Stimulated activated CD8-positive, alpha-beta memory T cell treated with anti-CD3 and anti-CD28 coated beads, Interleukin-15, amount 100 ng/mL, for 1 hour (primary cell): ENCODE results near the gene TIMM10.
"Not testable (repeated sequence)": the region's sequence is repeated elsewhere in the genome, so short reads cannot be mapped to it uniquely, and the experiment has no call there.

Experiments used
- DNase-seq: peaks from one replicate; pipeline ENCODE4 v3.0.0-alpha.2; 2020; ENCODE audit warnings: low read depth

Gene TIMM10

DNA sequence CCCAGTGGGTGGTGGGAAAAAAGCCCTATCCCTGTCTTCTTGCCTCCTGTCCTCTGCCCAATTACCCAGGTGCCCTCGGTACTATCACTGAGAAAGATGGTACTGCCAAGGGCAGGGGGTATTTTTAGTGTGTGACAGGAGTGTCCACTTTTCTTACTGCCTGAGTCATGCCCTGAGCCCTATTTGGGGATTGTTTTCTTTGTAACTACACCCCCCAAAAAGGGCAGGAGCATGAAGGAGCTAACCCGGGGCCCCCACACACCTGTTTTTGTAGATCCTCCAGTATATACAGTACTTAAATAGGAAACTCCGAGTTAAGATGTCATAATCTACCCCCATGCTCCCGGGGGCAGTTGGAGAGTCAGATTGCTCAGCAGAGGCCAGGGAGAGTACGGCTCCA is 10.6 kb upstream of the TIMM10 start:
- no peak for DNase-seq

DNA sequence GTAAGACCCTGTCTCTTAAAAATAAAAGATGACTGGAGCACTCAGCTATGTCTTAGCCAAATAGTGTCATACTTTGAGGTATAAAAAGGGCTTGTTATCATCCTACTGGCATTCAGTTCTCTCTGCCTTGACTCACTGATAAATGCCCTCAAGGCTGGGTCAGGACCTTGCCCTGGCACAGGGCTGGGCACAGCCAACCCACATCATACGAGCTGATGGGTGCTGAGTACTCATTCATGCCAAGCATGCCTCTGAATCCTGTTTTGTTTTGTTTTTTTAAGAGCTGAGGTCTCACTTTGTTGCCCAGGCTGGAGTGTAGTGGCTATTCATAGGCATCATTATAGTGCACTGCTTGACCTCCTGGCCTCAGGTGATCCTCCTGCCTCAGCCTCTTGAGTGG is 8.8 kb upstream of the TIMM10 start:
- no peak for DNase-seq

DNA sequence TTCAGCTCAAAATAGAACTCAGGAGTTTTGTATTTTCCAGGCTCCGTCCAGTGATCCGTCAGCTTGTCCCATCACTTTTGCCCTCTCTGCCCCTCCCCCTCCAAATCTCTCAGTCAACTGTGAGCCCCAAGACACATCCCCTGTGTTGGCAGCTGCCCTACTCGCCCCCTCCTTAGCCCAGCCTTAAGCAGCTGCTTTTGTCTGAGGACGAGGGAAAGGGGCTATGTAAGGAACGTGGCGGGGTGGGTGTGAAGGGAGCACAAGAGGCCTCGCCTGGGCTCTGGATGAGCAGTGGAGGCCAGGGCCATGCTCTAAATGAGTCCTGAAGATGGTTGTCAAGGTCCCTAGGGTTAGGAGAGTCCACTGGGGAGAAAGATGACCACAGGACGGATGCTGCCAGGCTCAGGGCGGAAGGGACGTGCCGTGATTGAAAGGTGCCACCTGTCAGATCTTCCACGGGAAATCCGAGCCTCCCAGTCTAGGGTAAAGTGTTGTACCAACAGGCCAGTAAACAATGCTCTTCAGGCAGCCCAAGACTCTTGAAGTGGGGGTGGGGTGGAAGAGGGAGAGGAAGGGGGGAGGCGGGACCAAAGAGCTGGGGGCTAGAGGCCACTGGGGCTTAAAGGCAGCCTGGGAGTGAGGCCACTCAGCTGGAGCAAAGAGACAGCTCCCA is 6.5 kb upstream of the TIMM10 start, which contains the start of gene SMTNL1:
TSS of gene SMTNL1 (plus strand) at position 649 of the 673 bp plus-strand sequence. CDS start 5,048 bp downstream, outside the sequence.
- no peak for DNase-seq

DNA sequence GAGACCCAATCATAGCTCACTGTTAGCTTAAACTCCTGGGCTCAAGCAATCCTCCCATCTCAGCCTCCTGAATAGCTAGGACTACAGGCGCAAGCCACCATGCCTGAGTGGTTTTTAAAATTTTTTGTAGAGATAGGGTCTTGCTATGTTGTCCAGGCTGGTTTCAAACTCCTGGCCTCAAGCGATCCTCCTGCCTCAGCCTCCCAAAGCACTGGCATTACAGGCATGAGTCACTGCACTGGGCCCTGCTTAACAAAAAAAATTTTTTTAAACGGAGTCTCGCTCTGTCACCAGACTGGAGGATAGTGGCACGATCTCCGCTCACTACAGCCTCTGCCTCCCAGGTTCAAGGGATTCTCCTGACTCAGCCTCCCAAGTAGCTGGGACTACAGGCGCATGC is 3.9 kb upstream of the TIMM10 start:
- not testable (repeated sequence) for DNase-seq

DNA sequence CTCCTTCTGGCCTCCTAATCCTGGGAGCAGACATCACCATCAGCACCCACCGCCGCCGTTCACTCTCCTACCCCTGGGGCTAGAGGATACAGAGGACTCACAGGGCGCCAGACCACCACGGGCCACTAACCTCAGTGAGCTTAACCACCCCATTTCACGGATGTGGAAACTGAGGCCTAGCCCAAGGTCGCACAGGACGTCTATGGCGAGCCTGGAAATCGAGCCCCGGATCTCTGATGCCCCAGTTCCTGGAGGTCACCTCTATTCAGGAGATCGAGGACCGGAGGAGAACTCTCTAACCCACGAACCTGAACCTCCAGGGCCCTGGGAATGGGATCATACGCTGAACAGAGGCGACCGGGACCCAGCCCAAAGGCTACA is 349 bp downstream of the TIMM10 start:
- DNase-seq: no peak

GRCh38 chr11:57529012-57529411 is 1.5 kb downstream of the TIMM10 start:
- DNase-seq: no peak

GRCh38 chr11:57527056-57527631 is 3.4 kb downstream of the TIMM10 start:
- DNase-seq: peak; percentile 69

GRCh38 chr11:57523419-57523818 is 7.1 kb downstream of the TIMM10 start:
- DNase-seq: no peak

- DNase-seq: no peak
These were observed 9.4 kb downstream of the TIMM10 start for GRCh38 chr11:57521116-57521515.

- no peak for DNase-seq
These were observed 14.5 kb downstream of the TIMM10 start for GRCh38 chr11:57516061-57516443.

GRCh38 chr11:57515332-57516060 is 15.1 kb downstream of the TIMM10 start, which contains the start of gene SLC43A1:
SLC43A1 (minus strand) TSS chr11:57515702; CDS start chr11:57514111, 1,591 bp downstream.
- no peak for DNase-seq

DNA sequence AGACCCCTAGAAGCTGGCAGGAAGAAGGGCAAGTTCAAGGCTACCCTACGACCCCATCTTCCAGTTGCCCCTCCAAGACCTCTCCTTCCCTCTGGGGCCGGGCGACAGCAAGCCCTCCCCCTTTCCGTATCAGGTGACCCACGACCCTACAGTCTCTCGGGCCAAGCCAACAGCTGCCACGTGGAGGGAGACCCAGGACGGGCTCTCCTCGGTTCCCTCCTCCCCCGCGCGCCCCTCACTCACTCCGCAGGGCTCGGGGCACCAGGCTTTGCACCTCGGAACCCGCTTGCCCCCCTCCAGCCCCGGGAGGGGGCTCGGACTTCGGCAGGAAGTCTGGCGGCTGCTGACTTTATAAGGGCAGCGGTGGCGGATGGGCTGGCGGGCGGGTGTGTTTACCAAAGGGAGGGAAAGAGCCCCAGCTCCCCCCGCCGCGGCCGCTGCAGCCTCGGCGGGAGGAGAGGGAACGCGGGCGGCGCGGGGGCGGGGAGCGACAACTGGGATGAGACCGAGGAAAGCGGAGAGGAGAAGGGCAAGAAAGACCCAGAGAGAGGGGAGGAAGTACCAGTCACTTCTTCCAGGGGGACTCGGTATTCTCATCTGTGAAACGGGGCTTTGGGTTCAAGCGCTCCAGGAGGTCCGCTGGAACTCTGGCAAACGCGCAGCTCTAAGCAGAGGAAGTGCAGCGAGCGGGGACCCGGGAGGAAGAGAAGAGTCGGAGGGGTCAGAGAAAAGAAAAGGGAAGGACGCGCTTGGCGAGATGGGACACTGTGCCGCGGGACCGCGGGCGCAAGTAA is 15.8 kb downstream of the TIMM10 start:
- no peak for DNase-seq

DNA sequence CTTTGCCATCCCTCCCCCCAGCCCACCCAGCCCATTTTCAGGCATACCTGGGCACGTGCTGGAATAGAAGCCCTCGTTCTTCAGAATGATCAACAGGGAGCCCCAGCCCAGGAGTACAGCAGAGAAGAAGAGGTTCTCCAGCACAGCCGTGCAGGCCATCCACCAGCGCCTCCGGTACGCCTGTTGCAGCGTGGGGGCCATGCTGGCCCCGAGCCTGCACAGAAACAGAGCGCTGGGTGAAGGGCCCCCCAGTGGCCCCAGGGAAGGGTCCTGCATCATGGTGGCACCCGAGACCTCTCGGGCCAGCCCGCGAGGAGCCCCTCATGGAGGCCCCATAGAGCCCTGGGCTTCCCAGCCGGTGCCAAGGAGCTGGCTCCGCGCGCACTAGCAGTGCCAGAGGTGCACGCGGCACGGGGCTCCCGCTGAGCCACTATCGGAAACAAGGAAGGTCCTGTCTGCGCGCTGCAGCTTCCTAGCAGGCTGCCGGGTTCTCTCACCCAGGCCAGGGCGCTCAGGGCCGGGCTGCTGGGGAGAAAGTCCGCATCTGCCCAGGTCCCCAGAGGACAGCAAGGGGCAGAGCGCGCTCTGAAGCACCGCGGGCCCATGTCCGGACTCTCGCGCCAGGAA is 16.5 kb downstream of the TIMM10 start:
- no peak for DNase-seq

DNA sequence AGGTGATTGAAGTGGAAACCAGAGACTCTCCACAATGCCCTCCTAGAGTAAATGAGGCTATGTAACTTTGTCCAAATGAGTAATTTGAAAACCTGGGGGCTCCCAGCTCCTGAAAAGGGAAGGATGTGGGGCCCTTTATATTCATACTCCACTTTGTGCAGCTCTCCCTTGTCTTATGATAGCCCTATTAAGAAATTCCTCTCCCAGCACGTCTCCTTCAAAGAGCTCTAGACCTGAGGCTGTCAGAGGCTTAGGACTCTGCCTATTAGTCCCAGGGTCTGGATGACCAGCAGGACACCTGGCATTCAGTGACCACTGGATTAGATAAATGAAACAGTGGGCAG is 17.1 kb downstream of the TIMM10 start:
- DNase-seq: no peak

DNA sequence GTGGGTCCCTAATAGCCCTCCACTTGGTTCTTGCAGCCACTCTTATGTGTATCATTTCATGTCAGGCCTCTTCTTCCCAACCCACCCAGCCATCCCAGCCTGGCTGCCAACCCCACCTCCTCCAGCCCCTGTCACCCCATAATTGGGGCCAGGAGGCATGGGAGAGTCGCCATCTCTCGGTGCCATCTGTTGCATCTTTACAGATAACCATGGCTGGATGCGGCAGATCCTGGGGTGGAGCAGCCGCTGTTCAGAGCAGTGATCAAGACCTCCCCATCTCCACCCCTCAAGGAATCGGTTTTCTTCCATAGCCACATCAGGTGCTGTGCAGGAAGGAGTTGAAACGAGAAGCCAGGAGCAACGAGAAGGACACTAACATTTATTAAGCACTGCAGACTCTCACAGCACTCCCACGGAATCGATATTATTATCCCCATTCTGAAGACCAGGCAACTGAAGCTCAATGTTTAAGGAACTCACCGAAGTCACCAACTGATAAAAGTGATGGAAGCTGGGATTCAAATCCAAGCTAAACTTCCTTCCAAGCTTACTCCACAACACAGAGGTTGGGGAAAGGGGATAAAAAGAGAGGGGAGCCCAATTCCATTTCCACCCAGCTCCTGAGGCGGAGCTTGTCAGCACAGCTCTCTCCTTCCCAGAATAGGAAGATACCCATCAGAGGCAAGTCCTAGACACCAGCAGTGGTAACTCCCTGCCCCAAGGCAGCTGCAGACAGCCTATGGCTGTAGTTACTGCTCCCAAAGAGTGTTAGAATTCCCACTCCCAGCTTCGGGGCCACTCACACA is 17.7 kb downstream of the TIMM10 start:
- no peak for DNase-seq

GRCh38 chr11:57511741-57512430 is 18.7 kb downstream of the TIMM10 start:
- DNase-seq: no peak

- no peak for DNase-seq
These were observed 22.0 kb downstream of the TIMM10 start for GRCh38 chr11:57508341-57509170.

- no peak for DNase-seq
These were observed 24.0 kb downstream of the TIMM10 start for GRCh38 chr11:57506522-57506921.

- no peak for DNase-seq
These were observed 26.0 kb downstream of the TIMM10 start for GRCh38 chr11:57504511-57504910.

DNA sequence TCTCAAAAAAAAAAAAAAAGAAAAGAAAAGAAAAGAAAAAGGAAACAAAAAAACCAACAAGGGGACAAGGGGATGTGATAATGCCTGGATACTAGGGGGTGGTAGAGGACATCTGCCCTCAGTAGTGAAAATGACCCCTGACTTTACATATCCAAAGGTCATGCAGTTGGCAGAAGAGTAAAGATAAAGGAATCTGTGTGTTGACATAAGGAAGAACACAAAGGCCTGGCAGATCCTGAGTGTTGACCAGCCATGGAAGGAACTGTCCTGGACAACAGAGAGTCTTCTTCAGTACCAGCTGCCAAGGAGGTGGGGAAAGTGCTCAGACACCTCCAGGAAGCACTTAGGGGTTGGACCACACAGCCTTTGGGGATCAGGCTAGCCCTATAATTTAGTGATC is 27.7 kb downstream of the TIMM10 start:
- DNase-seq: no peak
